ENCODE data around the gene RNF212B.

GRCh38 chr14:23249824-23250223 lies 12.1 kb downstream of the RNF212B start:
- no peak for TF ChIP-seq CTCF (conservative IDR thresholded peaks at IDR 0.05)
- no peak for TF ChIP-seq EZH2 (IDR thresholded peaks at IDR 0.05; ENCODE audit: low read depth)

Measured in PC-9 (cell line).